ENCODE measurements around the gene RLIM. TPM values are rescaled to one million over a fixed set of nuclear protein-coding genes. Genes with fewer than 3 reads are reported as not detected.

RLIM gene
- total RNA-seq, 1 donor from 2014 or later, result 60.8 TPM

- Histone ChIP-seq H3K9ac (no peak overlapping the region), H3K4me3 (no peak overlapping the region), H3K27ac (no peak overlapping the region), H4K20me1 (ENCODE audit: low read depth) (peaks cover 62% of the 10 kb centered on the region), H3K4me1 (no peaks in the 10 kb centered on the region), H3F3A (ENCODE audit: low read depth) (no peaks in the 10 kb centered on the region), H3K4me2 (no peak overlapping the region), H3K9me3 (ENCODE audit: low read depth) (no peaks in the 10 kb centered on the region), H3K36me3 (peaks cover 6% of the 10 kb centered on the region), H3K79me2 (ENCODE audit: low read depth) (peaks cover 100% of the 10 kb centered on the region), H2AFZ (replicated peaks) (no peak overlapping the region), H3K27me3 (no peaks in the 10 kb centered on the region)
- H3K27me3 Mint-ChIP-seq (ENCODE audit: insufficient read depth, low read depth), result peaks cover 4% of the 10 kb centered on the region
- no peaks in the 10 kb centered on the region for H3K4me1 Mint-ChIP-seq
- H3K4me3 Mint-ChIP-seq, result no peak overlapping the region
- DNase-seq (ENCODE audit: low spot score), result no peak
- peaks cover 17% of the 10 kb centered on the region for H3K36me3 Mint-ChIP-seq
- H3K9me3 Mint-ChIP-seq, result peaks cover 9% of the 10 kb centered on the region
- no peak overlapping the region for H3K27ac Mint-ChIP-seq
- no peak for TF ChIP-seq EZH2phosphoT487 (IDR thresholded peaks at IDR 0.05)
- TF ChIP-seq EZH2 (IDR thresholded peaks at IDR 0.05), result no peak
- TF ChIP-seq, protein P1, sequence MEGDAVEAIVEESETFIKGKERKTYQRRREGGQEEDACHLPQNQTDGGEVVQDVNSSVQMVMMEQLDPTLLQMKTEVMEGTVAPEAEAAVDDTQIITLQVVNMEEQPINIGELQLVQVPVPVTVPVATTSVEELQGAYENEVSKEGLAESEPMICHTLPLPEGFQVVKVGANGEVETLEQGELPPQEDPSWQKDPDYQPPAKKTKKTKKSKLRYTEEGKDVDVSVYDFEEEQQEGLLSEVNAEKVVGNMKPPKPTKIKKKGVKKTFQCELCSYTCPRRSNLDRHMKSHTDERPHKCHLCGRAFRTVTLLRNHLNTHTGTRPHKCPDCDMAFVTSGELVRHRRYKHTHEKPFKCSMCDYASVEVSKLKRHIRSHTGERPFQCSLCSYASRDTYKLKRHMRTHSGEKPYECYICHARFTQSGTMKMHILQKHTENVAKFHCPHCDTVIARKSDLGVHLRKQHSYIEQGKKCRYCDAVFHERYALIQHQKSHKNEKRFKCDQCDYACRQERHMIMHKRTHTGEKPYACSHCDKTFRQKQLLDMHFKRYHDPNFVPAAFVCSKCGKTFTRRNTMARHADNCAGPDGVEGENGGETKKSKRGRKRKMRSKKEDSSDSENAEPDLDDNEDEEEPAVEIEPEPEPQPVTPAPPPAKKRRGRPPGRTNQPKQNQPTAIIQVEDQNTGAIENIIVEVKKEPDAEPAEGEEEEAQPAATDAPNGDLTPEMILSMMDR (IDR thresholded peaks at IDR 0.05), result no peak
Measured at GRCh38 chrX:74606342-74606741, 8.1 kb downstream of the RLIM start.

- Mint-ChIP-seq H3K9me3 (peaks cover 3% of the 10 kb centered on the region), H3K4me3 (no peak overlapping the region), H3K27ac (no peak overlapping the region), H3K4me1 (no peaks in the 10 kb centered on the region), H3K27me3 (ENCODE audit: insufficient read depth, low read depth) (no peaks in the 10 kb centered on the region), H3K36me3 (peaks cover 13% of the 10 kb centered on the region)
- H3K9me3 ChIP-seq (ENCODE audit: low read depth), result peaks cover 6% of the 10 kb centered on the region
- no peaks in the 10 kb centered on the region for H3F3A ChIP-seq (ENCODE audit: low read depth)
- no peak for TF ChIP-seq EZH2 (IDR thresholded peaks at IDR 0.05)
- TF ChIP-seq EZH2phosphoT487 (IDR thresholded peaks at IDR 0.05), result no peak
- TF ChIP-seq, protein P1 (IDR thresholded peaks at IDR 0.05), result no peak
- H3K4me3 ChIP-seq, result no peak overlapping the region
- H2AFZ ChIP-seq (replicated peaks), result no peak overlapping the region
- H3K9ac ChIP-seq, result no peak overlapping the region
- H3K4me1 ChIP-seq, result no peaks in the 10 kb centered on the region
- no peak overlapping the region for H3K4me2 ChIP-seq
- H4K20me1 ChIP-seq (ENCODE audit: low read depth), result peaks cover 56% of the 10 kb centered on the region
- H3K27ac ChIP-seq, result no peak overlapping the region
- no peaks in the 10 kb centered on the region for H3K36me3 ChIP-seq
- DNase-seq (ENCODE audit: low spot score), result no peak
- H3K27me3 ChIP-seq, result no peaks in the 10 kb centered on the region
- peaks cover 97% of the 10 kb centered on the region for H3K79me2 ChIP-seq (ENCODE audit: low read depth)
Measured at GRCh38 chrX:74603040-74603439, 11.4 kb downstream of the RLIM start.

DNA sequence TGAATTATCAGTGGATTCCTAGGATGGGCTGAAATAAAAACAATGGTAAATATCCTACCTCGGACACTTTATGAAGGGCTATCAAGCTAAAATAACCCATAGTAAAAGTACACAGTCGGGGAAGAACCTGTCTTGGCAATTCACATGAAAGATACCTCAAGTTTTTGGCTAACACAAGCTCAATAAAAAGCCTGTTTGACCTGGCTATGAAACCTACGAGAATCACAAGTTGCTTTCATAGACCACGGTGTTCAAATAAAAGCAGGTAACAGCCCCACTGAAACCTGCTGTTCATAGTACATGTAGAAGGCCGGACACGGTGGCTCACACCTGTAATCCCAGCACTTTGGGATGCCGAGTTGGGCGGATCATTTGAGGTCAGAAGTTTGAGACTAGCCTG is 12.3 kb downstream of the RLIM start:
- TF ChIP-seq EZH2phosphoT487 (IDR thresholded peaks at IDR 0.05) (no peak), EZH2 (IDR thresholded peaks at IDR 0.05) (no peak)
- TF ChIP-seq, protein P1 (IDR thresholded peaks at IDR 0.05), result no peak
- Histone ChIP-seq H3F3A (ENCODE audit: low read depth) (no peaks in the 10 kb centered on the region), H3K27me3 (no peaks in the 10 kb centered on the region), H4K20me1 (ENCODE audit: low read depth) (peaks cover 56% of the 10 kb centered on the region), H2AFZ (replicated peaks) (no peak overlapping the region), H3K4me2 (no peak overlapping the region), H3K9ac (no peak overlapping the region), H3K36me3 (no peaks in the 10 kb centered on the region), H3K4me3 (no peak overlapping the region), H3K27ac (no peak overlapping the region), H3K79me2 (ENCODE audit: low read depth) (peaks cover 95% of the 10 kb centered on the region), H3K4me1 (no peaks in the 10 kb centered on the region), H3K9me3 (ENCODE audit: low read depth) (peaks cover 6% of the 10 kb centered on the region)
- Mint-ChIP-seq H3K4me1 (no peaks in the 10 kb centered on the region), H3K27ac (no peak overlapping the region), H3K36me3 (peaks cover 11% of the 10 kb centered on the region), H3K9me3 (peaks cover 2% of the 10 kb centered on the region), H3K27me3 (ENCODE audit: insufficient read depth, low read depth) (no peaks in the 10 kb centered on the region), H3K4me3 (no peak overlapping the region)
- no peak for DNase-seq (ENCODE audit: low spot score)
